RKO (cell line): ENCODE data around the gene CALHM1.
"Not testable (repeated sequence)": the region's sequence is repeated elsewhere in the genome, so short reads cannot be mapped to it uniquely, and the experiment has no call there.

Experiments
- DNase-seq: peaks from one replicate; pipeline ENCODE4 v3.0.0-alpha.2; 2016; ENCODE audit warnings: low spot score

The CALHM1 gene

GRCh38 chr10:103486635-103487409 is 28.1 kb upstream of the CALHM1 start:
- not testable (repeated sequence) for DNase-seq

DNA sequence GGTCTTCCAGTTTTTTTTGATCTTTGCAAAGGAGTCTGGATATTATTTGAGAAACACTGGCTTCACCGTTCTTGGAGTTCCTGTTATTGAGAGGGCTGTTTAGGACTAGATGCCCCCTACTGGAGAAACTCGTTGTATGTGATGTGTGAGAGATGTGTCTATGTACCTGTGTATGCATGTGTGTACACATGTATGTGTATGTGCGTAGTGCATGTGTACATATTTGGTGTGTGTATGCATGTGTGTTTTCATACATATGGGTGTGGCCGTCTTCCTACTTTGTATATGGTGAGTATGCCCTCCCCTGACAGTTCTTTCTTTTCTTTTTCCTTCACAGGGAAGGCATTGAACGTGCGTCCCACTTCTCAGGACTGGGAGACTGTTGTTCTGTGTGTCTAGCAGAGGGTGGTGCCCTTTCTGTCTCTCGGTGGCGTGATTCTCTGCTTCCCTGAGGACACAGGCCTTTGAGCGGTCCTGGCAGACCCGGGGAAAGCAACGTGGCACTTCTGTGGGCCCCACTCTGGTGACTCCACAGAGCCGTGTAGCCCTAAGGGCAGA is 23.4 kb upstream of the CALHM1 start:
- peak; percentile 55 for DNase-seq

- no peak for DNase-seq
Measured at GRCh38 chr10:103480521-103480920, 21.8 kb upstream of the CALHM1 start.

GRCh38 chr10:103479135-103479534 is 20.4 kb upstream of the CALHM1 start, which contains the start of gene CALHM3:
Gene CALHM3 (minus strand): TSS chr10:103479240. CDS start chr10:103479032, 208 bp downstream.
- no peak for DNase-seq

- no peak for DNase-seq
Measured at GRCh38 chr10:103478671-103479070, 20.0 kb upstream of the CALHM1 start.

DNA sequence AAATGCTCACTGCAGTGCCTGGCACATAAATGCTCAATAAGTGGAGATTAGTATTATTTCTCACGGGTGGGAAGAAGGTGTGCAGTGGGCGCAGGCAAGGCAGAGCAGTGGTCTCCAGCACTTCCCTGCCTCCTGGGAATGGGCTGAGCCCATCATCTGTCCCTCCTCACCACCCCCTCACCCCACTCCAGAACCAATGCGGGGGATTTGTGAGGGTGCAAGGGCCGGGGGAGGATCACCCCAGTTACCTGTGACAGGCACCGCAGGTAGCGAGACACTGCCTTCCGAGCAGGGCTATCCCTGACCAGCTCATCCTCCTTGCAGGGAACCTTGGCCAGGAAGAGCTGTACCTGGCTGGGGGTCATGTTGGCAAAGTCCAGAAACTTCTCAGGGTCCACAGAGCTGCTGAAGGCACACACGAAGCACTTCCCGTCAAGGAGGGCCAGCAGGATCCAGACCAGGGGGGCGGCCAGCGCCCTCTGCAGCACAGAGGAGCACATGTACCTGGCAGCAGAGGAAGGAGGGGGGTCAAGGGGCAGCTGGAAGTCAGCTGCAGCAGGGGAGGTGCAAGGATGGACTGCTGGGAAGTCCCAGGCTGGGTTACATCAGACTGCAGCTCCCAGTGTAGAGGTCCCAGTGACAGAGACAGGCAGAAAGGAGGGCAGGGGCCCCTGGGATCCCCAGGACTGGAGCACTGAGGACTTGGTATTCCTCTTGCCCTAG is 17.5 kb upstream of the CALHM1 start:
- DNase-seq, result no peak

DNA sequence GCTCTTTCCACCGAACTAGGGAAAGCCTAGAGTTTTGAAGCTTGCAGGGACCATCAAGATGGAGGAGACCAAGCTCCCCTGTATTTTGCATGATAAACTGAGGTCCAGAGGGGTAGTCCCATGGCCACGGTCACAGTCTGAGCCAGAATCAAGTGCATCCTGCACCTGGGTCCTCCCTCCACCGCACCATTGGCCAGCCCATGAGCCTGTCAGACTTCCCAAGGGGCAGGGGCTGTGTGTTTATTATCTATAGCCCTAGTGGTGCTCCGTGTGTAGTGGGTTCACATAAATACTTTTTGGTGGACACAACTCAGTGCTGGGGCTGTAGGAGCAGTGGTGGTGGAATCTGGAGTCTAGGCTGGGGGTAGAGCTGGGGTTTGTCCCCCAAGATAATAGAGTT is 16.7 kb upstream of the CALHM1 start:
- DNase-seq, result no peak

DNA sequence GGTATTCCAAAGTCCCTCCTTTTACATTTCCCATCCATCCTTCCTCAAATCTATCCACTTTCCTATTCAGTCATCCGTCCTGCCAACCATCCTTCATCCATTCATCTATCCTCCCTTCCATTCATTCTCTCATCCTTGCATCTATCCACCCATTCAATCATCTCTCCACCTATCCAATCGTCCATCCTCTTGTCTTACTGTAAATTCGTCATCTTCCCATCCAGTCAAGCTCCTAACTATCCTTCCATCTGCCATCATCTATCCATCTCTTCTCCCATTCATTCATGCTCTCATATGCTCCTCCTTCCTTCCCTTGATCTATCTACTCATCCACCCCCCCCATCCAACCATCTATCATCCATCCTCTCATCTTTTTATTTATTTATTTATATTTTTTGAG is 15.4 kb upstream of the CALHM1 start:
- DNase-seq, result no peak

GRCh38 chr10:103473261-103473671 is 14.6 kb upstream of the CALHM1 start:
- no peak for DNase-seq

- DNase-seq, result no peak
Measured at GRCh38 chr10:103472005-103472404, 13.3 kb upstream of the CALHM1 start.

DNA sequence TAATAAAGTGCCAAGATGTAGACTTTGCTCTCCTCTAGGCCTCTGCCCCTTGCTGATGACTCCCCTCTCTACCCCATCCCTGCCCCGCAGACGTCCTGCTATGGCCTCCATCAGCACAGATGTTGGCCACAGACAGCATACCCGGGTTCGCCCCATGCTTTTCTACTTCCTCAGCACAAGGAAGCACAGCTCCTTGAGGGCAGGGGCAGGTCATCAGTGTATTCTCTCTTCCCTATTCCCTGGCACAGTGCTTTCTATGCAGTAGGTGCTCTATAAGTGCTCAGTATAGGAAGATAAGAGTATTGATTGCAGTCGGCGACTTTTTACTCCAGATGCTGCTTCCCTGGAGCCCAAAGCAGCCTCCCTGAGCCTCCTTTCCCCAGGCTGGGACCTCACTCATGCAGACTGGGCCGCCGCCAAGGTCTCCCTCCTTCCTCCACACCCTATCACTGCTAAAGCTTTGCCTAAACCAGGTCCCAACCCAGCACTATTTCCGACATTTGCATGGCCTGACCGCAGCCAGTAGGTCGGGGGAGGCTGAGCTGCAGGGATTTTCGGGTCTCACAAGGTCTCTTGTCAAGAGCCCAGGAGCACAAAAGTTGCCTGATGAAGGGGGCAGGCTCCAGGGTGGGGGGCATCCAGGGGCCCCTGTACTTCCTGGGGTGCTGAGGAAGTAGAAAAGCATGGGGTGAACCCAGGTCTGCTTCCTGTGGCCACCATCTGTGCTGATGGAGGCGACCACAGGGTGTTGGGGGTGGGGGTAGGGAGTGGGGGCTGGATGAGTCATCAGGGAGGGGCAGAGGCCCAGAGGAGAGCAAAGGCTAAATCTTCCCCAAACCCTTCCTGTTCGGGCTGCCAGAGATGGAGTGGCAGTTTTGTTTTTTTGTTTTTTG is 12.3 kb upstream of the CALHM1 start:
- no peak for DNase-seq

- DNase-seq, result no peak
Measured at GRCh38 chr10:103469201-103469600, 10.5 kb upstream of the CALHM1 start.

- no peak for DNase-seq
Measured at GRCh38 chr10:103467406-103467805, 8.7 kb upstream of the CALHM1 start.

DNA sequence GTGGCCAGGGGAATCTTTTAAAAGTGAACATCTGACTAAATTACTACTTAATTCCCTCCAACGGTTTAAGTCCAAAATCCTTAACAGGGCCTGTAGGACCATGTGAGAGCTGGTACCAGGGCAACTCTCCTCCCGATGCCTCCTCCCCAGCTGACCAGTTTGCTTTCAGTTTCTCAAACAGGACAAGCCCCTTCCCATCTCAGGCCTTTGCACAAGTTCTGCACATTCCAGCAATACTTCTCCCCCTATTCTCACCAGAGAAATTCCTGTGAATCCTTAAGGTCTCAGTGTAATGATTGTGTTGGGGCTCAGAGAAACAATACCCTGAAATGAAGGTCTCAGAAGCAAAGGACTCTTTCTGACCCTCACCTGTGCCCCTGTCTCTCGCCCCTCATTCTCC is 8.0 kb upstream of the CALHM1 start:
- DNase-seq, result no peak

- no peak for DNase-seq
Measured at GRCh38 chr10:103465411-103466179, 6.9 kb upstream of the CALHM1 start.

GRCh38 chr10:103463499-103463898 is 4.8 kb upstream of the CALHM1 start:
- no peak for DNase-seq

DNA sequence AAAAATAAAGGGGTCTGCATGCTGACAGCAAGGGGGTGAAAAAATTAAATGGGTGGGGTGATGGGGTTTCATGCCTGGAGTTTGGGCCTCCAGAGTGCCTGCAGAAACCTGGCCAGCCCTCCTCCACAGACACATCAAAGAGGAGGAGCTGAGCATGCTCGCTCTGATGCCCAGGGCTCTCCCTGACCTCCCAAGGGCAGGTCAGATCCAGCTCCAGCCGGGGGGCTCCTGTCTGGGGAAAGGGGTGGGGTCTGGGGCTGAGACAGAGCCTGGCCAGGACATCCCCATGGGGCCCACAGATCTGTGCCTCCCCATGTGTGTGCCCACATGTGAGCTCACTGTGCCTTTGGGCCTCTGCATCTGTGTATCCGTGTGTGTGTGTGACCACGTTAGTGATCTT is 915 bp upstream of the CALHM1 start:
- DNase-seq, result no peak

GRCh38 chr10:103457896-103458583 is 660 bp downstream of the CALHM1 start:
- no peak for DNase-seq

- DNase-seq, result no peak
Measured at GRCh38 chr10:103457176-103457712, 1.5 kb downstream of the CALHM1 start.

DNA sequence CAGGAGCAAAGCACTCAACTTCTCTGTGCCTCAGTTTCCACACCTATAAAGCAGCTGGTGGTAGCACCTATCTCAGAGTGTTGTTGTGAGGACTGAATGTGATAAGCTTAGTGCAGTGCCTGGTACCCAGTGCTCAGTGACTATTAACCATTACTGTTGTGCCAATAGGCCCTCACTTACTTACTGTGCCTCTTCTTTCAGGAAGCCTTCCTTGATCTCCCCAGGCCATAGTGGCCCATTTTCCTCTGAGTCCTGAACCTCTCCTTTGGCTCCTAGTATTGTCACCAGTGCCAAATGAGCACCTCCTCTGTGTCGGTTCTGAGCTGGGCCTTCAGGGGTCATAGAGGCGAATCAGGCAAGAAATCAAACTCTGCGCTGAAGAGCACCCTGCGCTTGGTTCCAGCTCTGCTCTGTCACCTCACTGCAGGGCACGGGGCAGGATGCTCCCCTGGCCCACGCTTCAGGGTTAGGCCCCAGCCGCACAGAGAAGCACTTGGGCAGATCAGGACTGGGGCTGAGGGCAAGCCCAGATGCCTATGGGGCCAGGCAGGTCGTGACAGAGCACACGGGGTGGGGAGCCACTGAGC is 2.5 kb downstream of the CALHM1 start:
- DNase-seq, result no peak
